ENCODE measurements around the gene CEACAM21.

The CEACAM21 gene

DNA sequence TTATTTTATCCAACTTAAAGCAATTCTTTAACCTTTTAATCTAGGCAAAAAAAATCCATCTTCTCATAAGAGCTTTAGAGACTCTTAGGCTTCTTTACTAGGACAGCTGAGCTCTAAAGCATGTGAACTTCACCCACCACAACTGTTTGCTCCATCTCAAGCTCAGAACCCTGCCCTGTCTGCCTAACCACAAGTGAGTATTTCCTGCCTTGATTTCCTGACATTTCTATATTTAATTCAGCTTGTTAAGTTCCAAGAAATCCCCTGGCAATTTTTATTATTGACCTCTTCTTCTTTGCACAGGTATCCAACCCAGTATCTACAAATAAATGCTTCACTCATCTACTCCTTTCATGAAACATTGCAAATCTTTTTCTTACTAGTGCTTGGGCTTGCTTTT lies 21.1 kb upstream of the CEACAM21 start:
- TF ChIP-seq, protein P1, sequence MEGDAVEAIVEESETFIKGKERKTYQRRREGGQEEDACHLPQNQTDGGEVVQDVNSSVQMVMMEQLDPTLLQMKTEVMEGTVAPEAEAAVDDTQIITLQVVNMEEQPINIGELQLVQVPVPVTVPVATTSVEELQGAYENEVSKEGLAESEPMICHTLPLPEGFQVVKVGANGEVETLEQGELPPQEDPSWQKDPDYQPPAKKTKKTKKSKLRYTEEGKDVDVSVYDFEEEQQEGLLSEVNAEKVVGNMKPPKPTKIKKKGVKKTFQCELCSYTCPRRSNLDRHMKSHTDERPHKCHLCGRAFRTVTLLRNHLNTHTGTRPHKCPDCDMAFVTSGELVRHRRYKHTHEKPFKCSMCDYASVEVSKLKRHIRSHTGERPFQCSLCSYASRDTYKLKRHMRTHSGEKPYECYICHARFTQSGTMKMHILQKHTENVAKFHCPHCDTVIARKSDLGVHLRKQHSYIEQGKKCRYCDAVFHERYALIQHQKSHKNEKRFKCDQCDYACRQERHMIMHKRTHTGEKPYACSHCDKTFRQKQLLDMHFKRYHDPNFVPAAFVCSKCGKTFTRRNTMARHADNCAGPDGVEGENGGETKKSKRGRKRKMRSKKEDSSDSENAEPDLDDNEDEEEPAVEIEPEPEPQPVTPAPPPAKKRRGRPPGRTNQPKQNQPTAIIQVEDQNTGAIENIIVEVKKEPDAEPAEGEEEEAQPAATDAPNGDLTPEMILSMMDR (IDR thresholded peaks at IDR 0.05; ENCODE audit: low read depth, low read length, missing control alignments): no peak
- DNase-seq (ENCODE audit: extremely low read depth, low read depth): no peak
- H3K4me3 ChIP-seq (replicated peaks; ENCODE audit: low read depth, low read length): no peak overlapping the region

DNA sequence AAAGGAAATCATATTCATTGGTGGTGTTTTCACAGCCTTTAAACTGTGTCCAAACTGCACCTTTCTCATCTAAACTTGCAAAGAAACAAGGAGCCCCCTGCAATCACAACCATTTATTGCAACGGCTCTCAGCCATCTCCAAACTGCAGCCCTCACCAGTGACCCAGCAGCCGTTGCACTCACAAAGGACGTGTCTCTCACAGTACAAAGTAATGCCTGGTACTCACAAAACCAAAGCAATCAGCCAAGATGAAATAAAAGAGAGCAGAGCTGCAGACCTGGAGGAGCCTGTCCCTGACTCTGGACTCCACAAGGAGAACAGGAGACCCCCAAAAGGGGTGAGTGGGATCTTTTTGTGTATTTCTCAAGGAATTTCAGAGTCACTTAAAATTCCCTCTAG lies 20.2 kb upstream of the CEACAM21 start:
- DNase-seq (ENCODE audit: extremely low read depth, low read depth): no peak
- TF ChIP-seq, protein P1 (IDR thresholded peaks at IDR 0.05; ENCODE audit: low read depth, low read length, missing control alignments): no peak
- H3K4me3 ChIP-seq (replicated peaks; ENCODE audit: low read depth, low read length): no peak overlapping the region

DNA sequence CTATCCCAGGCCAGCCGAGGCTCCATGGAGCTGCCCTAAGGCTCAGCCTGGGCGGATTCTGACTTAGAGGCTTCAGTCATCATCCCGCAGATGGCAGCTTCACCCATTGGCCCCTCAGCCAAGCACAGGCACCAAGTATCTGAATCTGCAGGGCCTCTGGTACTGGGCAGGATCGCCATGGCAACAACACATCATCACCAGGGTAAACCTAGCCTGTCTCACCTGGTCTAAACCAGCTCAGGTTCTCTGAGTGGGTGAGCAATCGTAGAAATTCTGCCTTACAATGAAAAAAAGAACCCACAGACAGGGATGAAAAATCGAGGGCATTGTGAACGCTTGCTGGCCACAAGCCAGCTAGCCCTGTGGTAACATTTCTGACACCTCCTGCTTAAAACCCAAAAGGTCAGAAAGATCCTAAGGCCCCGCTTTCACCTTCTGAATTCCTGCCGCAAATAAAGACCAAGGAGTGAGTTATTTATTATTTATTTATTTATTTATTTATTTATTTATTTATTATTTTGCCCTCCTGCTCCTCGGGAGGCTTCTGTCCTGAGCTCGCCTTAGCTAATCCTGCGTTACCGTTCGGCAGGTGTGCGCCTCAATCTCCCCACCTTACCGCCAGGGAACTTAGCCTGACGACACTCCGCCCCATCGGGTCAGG lies 12.0 kb upstream of the CEACAM21 start:
- DNase-seq (ENCODE audit: extremely low read depth, low read depth): no peak
- H3K4me3 ChIP-seq (replicated peaks; ENCODE audit: low read depth, low read length): no peak overlapping the region
- TF ChIP-seq, protein P1 (IDR thresholded peaks at IDR 0.05; ENCODE audit: low read depth, low read length, missing control alignments): no peak

DNA sequence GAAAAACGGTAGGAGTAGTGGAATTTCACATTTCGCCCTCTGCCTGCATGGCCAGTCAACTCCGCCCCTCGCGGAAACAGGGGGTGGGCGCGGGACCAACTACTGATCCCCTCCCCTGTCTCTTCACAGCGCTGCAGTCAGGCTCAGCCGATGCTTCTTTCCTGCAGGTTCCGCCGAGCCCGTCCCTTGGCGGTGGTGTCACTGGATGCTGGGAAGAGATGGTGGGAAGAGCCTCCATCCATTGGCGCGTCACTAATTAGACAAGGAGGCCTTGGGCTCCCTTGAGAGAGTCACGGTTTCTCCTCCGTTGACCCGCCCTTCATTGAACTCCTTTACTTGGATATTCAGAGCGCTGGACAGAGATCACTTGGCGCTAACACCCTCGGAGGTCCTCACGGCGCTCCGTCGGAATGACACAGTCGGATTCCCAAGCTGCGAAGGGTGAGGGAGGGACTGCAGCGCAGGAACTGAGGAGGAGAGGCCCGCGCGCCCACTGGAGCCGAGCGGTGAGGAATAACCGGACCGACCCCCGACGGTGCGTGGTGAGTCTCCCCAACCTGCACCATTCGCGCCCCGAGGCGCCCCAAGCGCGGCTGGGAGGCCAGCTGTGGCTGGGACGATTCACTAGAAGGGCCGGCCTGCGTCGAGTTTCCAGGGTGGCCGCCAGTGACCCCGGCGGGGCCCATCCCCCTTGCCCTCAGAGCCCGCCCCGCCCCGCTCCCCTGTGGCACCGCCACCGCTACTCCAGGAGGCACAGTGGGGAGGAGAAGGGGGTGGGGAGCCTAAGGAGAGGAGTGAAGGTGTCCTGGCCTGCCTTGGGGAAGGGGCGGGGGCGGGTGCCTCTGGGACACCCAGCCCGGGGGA lies 11.2 kb upstream of the CEACAM21 start:
- TF ChIP-seq, protein P1 (IDR thresholded peaks at IDR 0.05; ENCODE audit: low read depth, low read length, missing control alignments): no peak
- no peak for DNase-seq (ENCODE audit: extremely low read depth, low read depth)
- no peak overlapping the region for H3K4me3 ChIP-seq (replicated peaks; ENCODE audit: low read depth, low read length)

DNA sequence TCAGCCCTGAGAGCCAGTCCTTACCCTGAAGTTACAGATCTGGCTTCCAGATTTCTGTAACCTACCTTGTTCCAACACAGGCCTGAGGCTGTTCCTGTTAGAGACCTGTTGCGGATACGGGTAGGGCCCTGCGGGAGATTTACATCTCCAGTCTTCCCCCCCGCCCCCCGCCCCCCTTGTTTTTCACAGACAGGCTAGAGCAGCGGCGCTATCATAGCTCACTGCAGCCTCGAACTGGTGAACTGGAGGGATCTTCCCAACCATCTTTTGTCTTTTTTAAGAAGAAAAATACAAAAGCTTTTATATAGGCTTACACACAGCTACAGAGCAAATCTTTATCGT lies 10.6 kb upstream of the CEACAM21 start:
- H3K4me3 ChIP-seq (replicated peaks; ENCODE audit: low read depth, low read length): no peak overlapping the region
- DNase-seq (ENCODE audit: extremely low read depth, low read depth): no peak
- TF ChIP-seq, protein P1 (IDR thresholded peaks at IDR 0.05; ENCODE audit: low read depth, low read length, missing control alignments): no peak

DNA sequence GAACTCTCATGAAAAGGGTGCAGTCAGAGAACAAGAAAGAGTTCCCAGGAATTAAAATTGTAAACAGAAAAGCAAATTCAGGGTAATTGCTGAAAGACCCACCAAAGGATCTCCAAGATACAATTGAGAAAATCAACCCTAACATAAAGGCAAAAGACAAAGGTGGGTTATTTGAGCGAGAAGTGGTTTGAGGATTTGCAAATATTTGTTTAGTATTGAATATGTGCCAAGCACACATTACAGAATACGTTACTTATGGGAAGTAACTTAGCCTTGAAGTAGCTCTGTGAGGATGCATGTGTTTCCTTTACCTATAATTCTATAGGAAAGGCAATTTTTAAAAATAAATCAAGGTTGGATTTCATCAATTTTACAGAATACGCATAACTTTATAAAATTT lies 10.0 kb upstream of the CEACAM21 start:
- DNase-seq (ENCODE audit: extremely low read depth, low read depth): no peak
- H3K4me3 ChIP-seq (replicated peaks; ENCODE audit: low read depth, low read length): no peak overlapping the region
- TF ChIP-seq, protein P1 (IDR thresholded peaks at IDR 0.05; ENCODE audit: low read depth, low read length, missing control alignments): no peak

All from HFF-Myc (cell line).